IPS DF 4.7 (cell line): ENCODE results near the gene POLRMT.
"Not testable (repeated sequence)": the region's sequence is repeated elsewhere in the genome, so short reads cannot be mapped to it uniquely, and the experiment has no call there.

Experiments used
- DNase-seq: peaks from one replicate; pipeline ENCODE4 v3.0.0-alpha.2; 2013; ENCODE audit warnings: low spot score; ENCODE audit errors: extremely low read depth

Gene POLRMT

DNA sequence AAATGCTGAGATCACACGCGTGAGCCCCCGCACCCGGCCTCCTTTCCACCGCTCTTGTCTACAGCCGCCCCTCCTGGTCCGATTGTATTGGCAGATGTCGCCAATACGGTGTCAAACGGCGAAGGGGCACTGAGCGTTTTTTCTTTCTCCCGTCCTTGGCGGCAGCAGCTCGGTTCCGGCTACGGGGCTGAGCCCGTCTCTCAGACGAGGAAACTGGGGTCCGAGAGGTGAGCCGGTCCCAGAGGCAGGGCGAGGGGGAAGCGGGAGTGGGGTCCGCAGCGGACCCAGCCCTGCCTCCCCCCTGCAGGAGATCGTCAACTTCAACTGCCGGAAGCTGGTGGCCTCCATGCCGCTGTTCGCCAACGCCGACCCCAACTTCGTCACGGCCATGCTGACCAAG lies 20.4 kb downstream of the POLRMT start:
- DNase-seq = no peak

- no peak for DNase-seq
Observed at GRCh38 chr19:611481-611868, 21.9 kb downstream of the POLRMT start.

- DNase-seq = no peak
Observed at GRCh38 chr19:610801-611480, 22.4 kb downstream of the POLRMT start.

- no peak for DNase-seq
Observed at GRCh38 chr19:610071-610800, 23.1 kb downstream of the POLRMT start.

DNA sequence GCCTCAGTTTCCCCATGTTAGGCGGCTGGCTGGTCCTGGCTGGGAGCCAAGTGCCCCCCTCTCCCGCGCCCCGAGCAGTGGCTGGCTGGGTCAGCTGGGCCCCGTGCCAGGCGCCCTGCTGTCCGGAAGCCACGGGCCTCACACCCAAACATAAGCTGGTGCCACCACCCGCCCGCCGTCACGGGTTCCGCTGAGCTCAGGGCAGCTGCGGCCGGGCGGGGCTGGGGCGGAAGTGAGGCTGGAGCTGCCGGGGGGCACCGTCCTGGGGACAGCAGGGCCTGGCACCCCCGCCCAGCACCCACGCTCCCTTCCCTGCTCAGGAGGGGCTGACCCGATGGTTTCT lies 24.4 kb downstream of the POLRMT start:
- DNase-seq = no peak

DNA sequence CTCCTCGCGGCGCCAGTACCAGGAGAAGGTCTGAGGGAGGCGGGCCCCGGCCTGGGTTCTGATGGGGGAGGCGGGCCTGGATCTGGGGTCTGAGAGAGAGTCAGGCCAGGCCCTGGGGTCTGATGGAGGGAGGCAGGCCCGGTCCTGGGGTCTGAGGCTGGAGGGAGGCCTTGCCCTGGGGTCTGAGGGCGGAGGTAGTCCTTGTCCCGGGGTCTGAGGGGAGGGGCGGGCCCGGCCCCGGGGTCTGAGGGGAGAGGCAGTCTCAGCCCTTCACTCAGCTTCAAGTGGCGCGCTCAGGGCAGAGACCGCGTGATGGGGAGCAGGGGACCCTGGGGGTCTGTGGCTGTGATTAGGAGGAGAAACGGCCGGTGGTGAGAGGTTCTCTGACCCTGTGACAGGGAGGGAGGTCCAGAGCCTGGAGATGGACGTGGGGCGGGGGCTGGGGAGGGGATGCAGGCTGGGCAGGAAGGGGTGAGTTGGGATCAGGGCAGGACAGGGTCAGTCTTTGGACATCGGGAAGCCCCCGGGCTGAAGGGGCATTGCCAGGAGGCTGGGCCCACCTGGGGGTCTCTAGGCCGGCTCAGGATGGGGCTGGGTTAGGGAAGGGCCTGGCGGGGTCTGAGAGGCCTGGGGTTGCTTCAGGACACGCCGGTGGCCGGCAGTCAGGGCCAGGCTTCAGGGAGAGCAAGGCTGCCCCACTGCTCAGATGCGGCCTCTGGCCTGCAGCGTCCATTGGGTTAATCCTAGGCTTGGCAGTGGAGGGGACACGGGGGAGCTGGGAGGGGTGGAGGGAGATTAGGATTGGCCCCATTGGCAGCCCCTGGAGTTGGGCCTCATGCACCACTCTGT lies 25.0 kb downstream of the POLRMT start:
- no peak for DNase-seq

DNA sequence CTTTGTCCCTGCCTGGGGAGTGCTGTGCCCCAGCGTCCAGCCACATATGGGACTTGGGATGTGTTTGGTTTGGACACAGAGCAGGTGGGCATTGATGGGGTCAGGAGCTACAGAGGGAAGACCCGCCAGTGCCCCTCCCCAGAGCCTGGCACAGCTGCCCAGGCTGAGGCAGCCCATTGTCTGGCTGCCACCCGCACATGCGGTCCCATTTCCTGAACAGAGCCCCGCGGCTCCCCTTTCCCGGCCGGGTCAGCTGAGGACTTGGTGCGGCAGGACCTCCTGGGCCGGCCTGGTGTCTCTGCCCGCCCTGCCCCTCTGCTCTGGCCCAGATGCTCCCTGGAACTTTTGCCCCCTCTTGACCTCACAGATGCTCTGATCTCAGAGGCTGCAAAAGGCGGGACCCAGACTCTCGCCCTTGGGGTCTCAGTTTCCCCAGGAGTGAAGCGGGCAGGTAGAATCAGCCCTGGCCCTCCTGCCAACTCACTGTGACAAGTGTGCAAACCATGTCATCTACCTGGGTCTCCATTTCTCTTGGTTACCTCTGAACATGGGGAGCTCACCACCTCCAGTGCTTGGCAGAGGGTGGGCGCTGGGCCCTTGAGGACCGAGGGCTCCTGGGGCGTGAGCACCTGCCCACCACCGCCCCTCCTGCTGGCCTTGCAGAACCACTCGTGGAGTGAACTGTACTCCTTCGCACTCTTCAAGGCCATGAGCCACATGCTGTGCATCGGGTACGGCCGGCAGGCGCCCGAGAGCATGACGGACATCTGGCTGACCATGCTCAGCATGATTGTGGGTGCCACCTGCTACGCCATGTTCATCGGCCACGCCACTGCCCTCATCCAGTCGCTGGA lies 25.8 kb downstream of the POLRMT start:
- no peak for DNase-seq

GRCh38 chr19:605061-605971 lies 28.0 kb downstream of the POLRMT start:
- DNase-seq = not testable (repeated sequence)

GRCh38 chr19:604355-604754 lies 29.0 kb downstream of the POLRMT start:
- DNase-seq = no peak

GRCh38 chr19:603779-604178 lies 29.6 kb downstream of the POLRMT start:
- DNase-seq = not testable (repeated sequence)

DNA sequence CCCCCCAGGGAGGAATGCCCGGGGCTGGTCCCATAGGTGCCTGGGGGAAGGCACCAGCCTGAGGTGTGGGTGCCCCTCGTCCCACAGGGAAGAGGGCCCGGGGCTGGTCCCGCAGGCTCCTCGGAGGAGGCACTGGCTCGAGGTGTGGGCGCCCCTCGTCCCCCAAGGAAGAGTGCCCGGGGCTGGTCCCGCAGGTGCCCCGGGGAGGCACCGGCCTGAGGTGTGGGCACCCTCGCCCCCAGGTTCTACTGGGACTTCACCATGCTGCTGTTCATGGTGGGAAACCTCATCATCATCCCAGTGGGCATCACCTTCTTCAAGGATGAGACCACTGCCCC lies 30.1 kb downstream of the POLRMT start:
- DNase-seq = not testable (repeated sequence)

- DNase-seq = no peak
Observed at GRCh38 chr19:602391-603301, 30.7 kb downstream of the POLRMT start.

- DNase-seq = no peak
Observed at GRCh38 chr19:601790-602189, 31.5 kb downstream of the POLRMT start.

- DNase-seq = no peak
Observed at GRCh38 chr19:601310-601709, 32.0 kb downstream of the POLRMT start.

DNA sequence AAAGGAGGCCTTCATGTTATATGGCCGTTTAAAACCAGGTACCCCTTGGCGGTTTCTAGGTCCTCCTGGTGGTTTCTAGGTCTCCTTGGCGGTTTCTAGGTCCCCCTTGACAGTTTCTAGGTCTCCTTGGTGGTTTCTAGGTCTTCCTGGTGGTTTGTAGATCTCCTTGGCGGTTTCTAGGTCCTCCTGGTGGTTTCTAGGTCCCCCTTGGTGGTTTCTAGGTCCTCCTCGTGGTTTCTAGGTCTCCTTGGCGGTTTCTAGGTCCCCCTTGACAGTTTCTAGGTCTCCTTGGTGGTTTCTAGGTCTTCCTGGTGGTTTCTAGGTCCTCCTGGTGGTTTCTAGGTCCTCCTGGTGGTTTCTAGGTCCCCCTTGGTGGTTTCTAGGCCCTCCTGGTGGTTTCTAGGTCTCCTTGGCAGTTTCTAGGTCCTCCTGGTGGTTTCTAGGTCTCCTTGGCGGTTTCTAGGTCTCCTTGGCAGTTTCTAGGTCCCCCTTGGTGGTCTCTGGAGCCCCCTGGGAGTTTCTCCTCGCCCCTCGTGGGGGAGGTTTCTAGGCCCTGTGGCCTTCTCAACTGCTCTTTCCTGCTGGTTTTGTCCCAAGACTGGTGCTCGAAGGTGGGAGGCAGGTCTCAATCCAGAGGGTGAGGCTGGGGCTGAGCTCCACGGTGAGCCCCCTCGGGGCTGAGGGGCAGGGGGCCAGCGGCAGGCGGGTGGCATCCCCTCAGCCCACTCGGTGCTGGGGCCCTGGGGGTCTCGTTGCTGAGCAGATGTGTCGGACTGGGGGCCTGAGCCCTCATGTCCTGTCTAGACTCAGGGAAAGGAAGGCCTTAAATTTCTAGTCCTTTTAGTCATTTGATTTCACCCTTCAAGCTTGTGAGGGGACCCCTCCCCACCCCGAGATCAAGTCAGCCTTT lies 35.7 kb downstream of the POLRMT start:
- no peak for DNase-seq

- no peak for DNase-seq
Observed at GRCh38 chr19:596263-596655, 37.1 kb downstream of the POLRMT start.

- no peak for DNase-seq
Observed at GRCh38 chr19:595326-596262, 37.7 kb downstream of the POLRMT start.
